GM21529 (cell line): ENCODE data around the gene RNF41.

ENCODE experiments used
- ATAC-seq: cut with Tn5 transposase; IDR thresholded peaks from one replicate; pipeline ENCODE4 v1.9.1; 2021; ENCODE audit not compliant: unreplicated experiment

The RNF41 gene

GRCh38 chr12:56154246-56154771 is 67.4 kb downstream of the RNF41 start:
- ATAC-seq = no peak

DNA sequence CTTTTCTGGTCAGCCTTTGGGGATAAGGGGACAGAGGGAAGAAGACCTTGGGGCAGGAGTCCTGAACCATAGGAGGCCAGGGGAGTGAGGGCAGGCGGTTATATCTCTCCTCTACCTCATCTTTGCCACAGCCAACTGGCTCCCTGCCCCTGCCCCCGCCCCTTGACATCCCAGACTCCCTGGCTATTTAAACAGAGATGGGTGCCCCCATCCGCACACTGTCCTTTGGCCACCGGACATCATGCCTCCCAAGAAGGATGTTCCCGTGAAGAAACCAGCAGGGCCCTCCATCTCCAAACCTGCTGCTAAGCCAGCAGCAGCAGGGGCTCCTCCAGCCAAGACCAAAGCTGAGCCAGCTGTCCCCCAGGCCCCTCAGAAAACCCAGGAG is 68.0 kb downstream of the RNF41 start:
- ATAC-seq = no peak

DNA sequence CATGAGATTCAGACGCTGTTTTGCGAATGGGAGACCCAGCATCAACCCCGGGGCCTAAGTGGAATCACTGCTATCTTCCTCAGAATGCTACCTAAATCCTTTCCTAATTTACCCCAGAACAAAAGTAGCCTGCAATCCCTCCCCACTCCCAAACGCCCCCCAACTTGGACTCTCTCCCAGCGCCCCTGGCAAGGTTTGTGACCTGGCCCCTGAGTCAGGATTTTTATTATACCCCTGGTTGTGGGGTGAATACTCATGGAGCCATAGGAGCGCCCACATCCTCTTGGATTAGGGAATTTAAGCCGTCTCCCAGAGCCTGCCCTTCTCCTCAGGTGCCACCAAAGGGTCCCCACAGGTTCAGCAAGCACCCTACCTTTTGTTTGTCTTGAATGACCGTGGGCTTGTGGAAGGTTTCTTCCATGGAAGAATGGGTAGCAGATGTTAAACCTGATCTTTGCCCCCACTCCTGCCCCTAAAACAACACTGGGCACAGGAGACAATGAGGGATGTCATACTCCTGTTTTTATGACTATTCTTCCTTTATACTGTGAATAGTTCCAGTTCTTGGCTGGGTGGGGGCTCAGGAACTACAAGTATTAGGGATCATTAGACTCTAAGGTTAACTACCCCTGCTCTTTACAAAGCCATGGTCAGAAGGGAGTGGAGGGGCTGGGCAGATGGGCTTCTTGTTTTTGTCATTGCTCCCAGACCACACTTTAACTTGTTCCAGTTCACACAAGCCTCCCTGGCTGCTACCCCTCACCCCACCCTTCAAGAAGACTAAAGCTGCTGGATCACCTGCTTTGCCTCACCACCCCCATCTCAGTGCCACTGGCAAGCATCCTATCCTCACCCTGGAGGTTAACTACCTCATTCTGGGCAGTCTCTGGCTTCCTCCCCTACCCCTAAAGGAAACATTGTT is 68.7 kb downstream of the RNF41 start:
- no peak for ATAC-seq
